Fibroblast of mammary gland (primary cell): ENCODE measurements around the gene KCNMA1.
A peak's percentile ranks its signal among the peaks of the same experiment; 100 is the strongest.

Experiments
- DNase-seq: peaks from one replicate; pipeline ENCODE4 v3.0.0-alpha.2; 2010; ENCODE audit warnings: low read depth
- H3K4me3 ChIP-seq: 2 replicates; pipeline ENCODE4 v1.5.1; 2011; ENCODE audit warnings: low read depth, mild to moderate bottlenecking, low read length, moderate library complexity; ENCODE audit not compliant: control insufficient read depth
- CTCF ChIP-seq: conservative IDR thresholded peaks from 2 replicates; pipeline ENCODE4 v1.5.1; 2011; ENCODE audit warnings: low read depth, low read length, inconsistent platforms; ENCODE audit not compliant: control insufficient read depth, insufficient read depth

The KCNMA1 gene

GRCh38 chr10:77296534-77297392 is 340.8 kb downstream of the KCNMA1 start:
- peak; percentile 8 for DNase-seq
- H3K4me3 ChIP-seq = no peak overlapping the region
- TF ChIP-seq CTCF = no peak

GRCh38 chr10:77293773-77294172 is 343.8 kb downstream of the KCNMA1 start:
- no peak overlapping the region for H3K4me3 ChIP-seq
- DNase-seq = no peak
- no peak for TF ChIP-seq CTCF

- DNase-seq = no peak
- no peak for TF ChIP-seq CTCF
- no peak overlapping the region for H3K4me3 ChIP-seq
Observed at GRCh38 chr10:77293347-77293746, 344.3 kb downstream of the KCNMA1 start.

- no peak for TF ChIP-seq CTCF
- peak; percentile 20 for DNase-seq
Observed at GRCh38 chr10:77291596-77292505, 345.8 kb downstream of the KCNMA1 start.

GRCh38 chr10:77290528-77291155 is 347.0 kb downstream of the KCNMA1 start:
- DNase-seq = peak; percentile 75
- no peak overlapping the region for H3K4me3 ChIP-seq
- TF ChIP-seq CTCF = no peak

More at GRCh38 chr10:77291596-77292505, 345.8 kb downstream of the KCNMA1 start:
- no peak overlapping the region for H3K4me3 ChIP-seq

- DNase-seq = no peak
- no peak overlapping the region for H3K4me3 ChIP-seq
- no peak for TF ChIP-seq CTCF
Observed at GRCh38 chr10:77289790-77290189, 347.8 kb downstream of the KCNMA1 start.
